HepG2 (cell line): ENCODE measurements around the gene CCT6A. TPM values are rescaled to one million over a fixed set of nuclear protein-coding genes. Genes with fewer than 3 reads are reported as not detected.

Experiments
- EED ChIP-seq: sonication (generic); formaldehyde crosslinking; IDR thresholded peaks from 2 replicates; pipeline ENCODE4 v1.5.0; 2020; ENCODE audit warnings: mild to moderate bottlenecking, missing genetic modification reagents
- GABPB1 ChIP-seq: IDR thresholded peaks from 2 replicates; pipeline ENCODE4 v1.6.1; 2016; ENCODE audit warnings: mild to moderate bottlenecking, missing genetic modification reagents, moderate library complexity, missing compliant biosample characterization
- GATAD1 ChIP-seq: IDR thresholded peaks from 2 replicates; pipeline ENCODE4 v1.6.1; 2016; ENCODE audit warnings: missing genetic modification reagents, missing compliant biosample characterization
- MED8 ChIP-seq: sonication (generic); formaldehyde crosslinking; IDR thresholded peaks from 2 replicates; pipeline ENCODE4 v1.8.1; 2023; ENCODE audit warnings: mild to moderate bottlenecking, missing genetic modification reagents; ENCODE audit not compliant: insufficient replicate concordance
- PTBP1 ChIP-seq: fragments of 200-400 bp; formaldehyde crosslinking; IDR thresholded peaks from 2 replicates; pipeline ENCODE4 v1.6.1; 2018; ENCODE audit warnings: low read length, low read depth; ENCODE audit not compliant: poor library complexity, severe bottlenecking
- RELA ChIP-seq: sonication (generic); formaldehyde crosslinking; IDR thresholded peaks from 2 replicates; pipeline ENCODE4 v1.4.0; 2020; ENCODE audit warnings: missing genetic modification reagents
- SALL1 ChIP-seq: sonication (generic); formaldehyde crosslinking; IDR thresholded peaks from 2 replicates; pipeline ENCODE4 v1.8.0; 2022; ENCODE audit warnings: mild to moderate bottlenecking, missing genetic modification reagents
- SETDB1 ChIP-seq: sonication (generic); formaldehyde crosslinking; IDR thresholded peaks from 2 replicates; pipeline ENCODE4 v1.5.1; 2020; ENCODE audit warnings: missing genetic modification reagents, mild to moderate bottlenecking, borderline replicate concordance
- SP140L ChIP-seq: sonication (generic); formaldehyde crosslinking; IDR thresholded peaks from 2 replicates; pipeline ENCODE4 v1.4.0; 2020; ENCODE audit warnings: missing genetic modification reagents, borderline replicate concordance
- SUZ12 ChIP-seq: fragments of 150-350 bp; IDR thresholded peaks from 2 replicates; pipeline ENCODE4 v1.6.1; 2014; ENCODE audit warnings: low read depth, low read length
- TMF1 ChIP-seq: sonication (generic); formaldehyde crosslinking; IDR thresholded peaks from 2 replicates; pipeline ENCODE4 v1.8.1; 2022; ENCODE audit warnings: low read depth, missing genetic modification reagents
- ZBTB21 ChIP-seq: sonication (generic); formaldehyde crosslinking; IDR thresholded peaks from 2 replicates; pipeline ENCODE4 v1.4.0; 2020; ENCODE audit warnings: missing genetic modification reagents
- ZFY ChIP-seq: sonication (generic); formaldehyde crosslinking; IDR thresholded peaks from 2 replicates; pipeline ENCODE4 v1.4.0; 2020; ENCODE audit warnings: missing genetic modification reagents
- ZNF121 ChIP-seq: sonication (generic); formaldehyde crosslinking; IDR thresholded peaks from 2 replicates; pipeline ENCODE4 v1.5.0; 2020; ENCODE audit warnings: mild to moderate bottlenecking, missing genetic modification reagents
- ZNF282 ChIP-seq: fragments of 450-650 bp; IDR thresholded peaks from 2 replicates; pipeline ENCODE4 v1.6.1; 2018; ENCODE audit not compliant: partially characterized antibody
- ZNF431 ChIP-seq: sonication (generic); formaldehyde crosslinking; IDR thresholded peaks from 2 replicates; pipeline ENCODE4 v1.9.0; 2022; ENCODE audit warnings: missing genetic modification reagents, low read depth, mild to moderate bottlenecking, borderline replicate concordance
- ZNF451 ChIP-seq: sonication (generic); formaldehyde crosslinking; IDR thresholded peaks from 2 replicates; pipeline ENCODE4 v1.5.0; 2020; ENCODE audit warnings: mild to moderate bottlenecking, missing genetic modification reagents
- ZNF547 ChIP-seq: sonication (generic); formaldehyde crosslinking; IDR thresholded peaks from 2 replicates; pipeline ENCODE4 v1.5.1; 2020; ENCODE audit warnings: mild to moderate bottlenecking, missing genetic modification reagents
- ZNF557 ChIP-seq: sonication (generic); formaldehyde crosslinking; IDR thresholded peaks from 2 replicates; pipeline ENCODE4 v1.4.0; 2020; ENCODE audit warnings: missing genetic modification reagents
- ZNF615 ChIP-seq: sonication (generic); formaldehyde crosslinking; IDR thresholded peaks from 2 replicates; pipeline ENCODE4 v1.5.0; 2020; ENCODE audit warnings: mild to moderate bottlenecking, missing genetic modification reagents, borderline replicate concordance
- ZNF781 ChIP-seq: sonication (generic); formaldehyde crosslinking; IDR thresholded peaks from 2 replicates; pipeline ENCODE4 v1.5.1; 2020; ENCODE audit warnings: borderline replicate concordance, mild to moderate bottlenecking, missing genetic modification reagents; ENCODE audit errors: not compliant biosample characterization
- ZNF816 ChIP-seq: sonication (generic); formaldehyde crosslinking; IDR thresholded peaks from 2 replicates; pipeline ENCODE4 v1.8.0; 2022; ENCODE audit warnings: missing genetic modification reagents, mild to moderate bottlenecking, borderline replicate concordance
- ZNF878 ChIP-seq: sonication (generic); formaldehyde crosslinking; IDR thresholded peaks from 2 replicates; pipeline ENCODE4 v1.8.1; 2023; ENCODE audit warnings: mild to moderate bottlenecking, missing genetic modification reagents, moderate library complexity
- polyA plus RNA-seq, 8 experiments: library from polyadenylated mRNA; depleted of rRNA in 3 of 8; stranded (reverse) in 7 of 8; unstranded in 1 of 8; fragments of >200 nt; fragmentation: Illumina TruSeq in 4 of 8; extraction: Trizol in 4 of 8; gene quantifications; 2 replicates each; pipeline versions ENCODE4 v1.2.1 to v1.2.3, GENCODE V29; 2011 to 2016; ENCODE audit warnings: low read depth in 4 of 8, missing spikeins in 1 of 8, mixed read lengths in 1 of 8; ENCODE audit not compliant: insufficient read depth in 1 of 8
- total RNA-seq, 5 experiments: library from RNA; depleted of rRNA; stranded (reverse); fragments of >200 nt; fragmentation: Illumina TruSeq; extraction: Trizol; gene quantifications; 2 replicates each; pipeline ENCODE4 v1.2.3, GENCODE V29; 2016; ENCODE audit warnings: low read depth in 1 of 5
- TF ChIP-seq, protein P1 (sequence below): sonication (generic); formaldehyde crosslinking; conservative IDR thresholded peaks from 2 replicates; pipeline ENCODE4 v1.4.0; 2020; ENCODE audit warnings: missing genetic modification reagents
- TF ChIP-seq, protein P2 (sequence below): sonication (generic); formaldehyde crosslinking; IDR thresholded peaks from 2 replicates; pipeline ENCODE4 v1.4.0; 2020; ENCODE audit warnings: missing genetic modification reagents
- TF ChIP-seq, protein P3 (sequence below): sonication (generic); formaldehyde crosslinking; IDR thresholded peaks from 2 replicates; pipeline ENCODE4 v1.5.1; 2020; ENCODE audit warnings: mild to moderate bottlenecking, missing genetic modification reagents, moderate library complexity
- TF ChIP-seq, protein P4 (sequence below): sonication (generic); formaldehyde crosslinking; IDR thresholded peaks from 2 replicates; pipeline ENCODE4 v1.4.0; 2020; ENCODE audit warnings: low read depth, mild to moderate bottlenecking, missing genetic modification reagents

The CCT6A gene
- total and polyA plus RNA-seq, 2 of the 13 experiments (the other 11 are each of a cell fraction or from before 2014, with no cell fraction given) = 219 to 292 TPM

DNA sequence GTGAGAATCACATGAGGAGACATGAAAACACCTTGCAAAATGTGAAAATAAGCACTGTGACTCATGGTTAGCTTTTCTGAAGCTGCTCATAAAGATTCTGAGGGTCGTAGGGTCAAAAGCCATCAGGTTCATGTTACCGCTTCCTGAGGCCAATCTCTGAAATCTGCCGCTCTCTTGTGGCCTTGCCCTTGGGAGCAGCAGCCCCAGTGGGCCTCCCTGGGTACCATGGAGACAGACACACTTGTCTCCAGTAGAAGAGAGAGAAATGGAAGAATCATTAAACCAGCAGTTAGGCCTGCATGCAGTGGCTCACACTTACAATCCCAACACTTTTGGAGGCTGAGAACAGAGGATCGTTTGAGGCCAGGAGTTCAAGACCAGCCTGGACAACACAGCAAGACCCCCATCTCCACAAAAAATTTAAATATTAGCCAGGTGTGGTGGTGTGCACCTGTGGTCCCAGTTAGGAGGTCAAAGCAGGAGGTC lies 44.4 kb upstream of the CCT6A start (continued):
- TF ChIP-seq ZNF431 (no peak), ZNF451 (CRISPR knock-in tag) (no peak), ZNF557 (no peak), EED (CRISPR knock-in tag) (no peak), TMF1 (CRISPR knock-in tag) (no peak), ZNF816 (peak; percentile 85; the same call in 1 of the 2 replicates), RELA (CRISPR knock-in tag) (0 out of 2 replicates have a peak, but pooled peaks have one; percentile 73), ZNF547 (CRISPR knock-in tag) (no peak), ZNF121 (CRISPR knock-in tag) (peak; percentile 98), SETDB1 (CRISPR knock-in tag) (no peak), SALL1 (CRISPR knock-in tag) (peak; percentile 99), PTBP1 (no peak), GABPB1 (peak; percentile 76), SUZ12 (no peak), ZFY (peak; percentile 59; the same call in 1 of the 2 replicates), SP140L (no peak), GATAD1 (CRISPR knock-in tag) (peak; percentile 68), ZNF781 (CRISPR knock-in tag) (no peak), ZBTB21 (CRISPR knock-in tag) (no peak), ZNF615 (CRISPR knock-in tag) (no peak), MED8 (CRISPR knock-in tag) (peak; percentile 50), ZNF282 (no peak), ZNF878 (CRISPR knock-in tag) (peak; percentile 55; the same call in 1 of the 2 replicates)
- TF ChIP-seq, protein P1, sequence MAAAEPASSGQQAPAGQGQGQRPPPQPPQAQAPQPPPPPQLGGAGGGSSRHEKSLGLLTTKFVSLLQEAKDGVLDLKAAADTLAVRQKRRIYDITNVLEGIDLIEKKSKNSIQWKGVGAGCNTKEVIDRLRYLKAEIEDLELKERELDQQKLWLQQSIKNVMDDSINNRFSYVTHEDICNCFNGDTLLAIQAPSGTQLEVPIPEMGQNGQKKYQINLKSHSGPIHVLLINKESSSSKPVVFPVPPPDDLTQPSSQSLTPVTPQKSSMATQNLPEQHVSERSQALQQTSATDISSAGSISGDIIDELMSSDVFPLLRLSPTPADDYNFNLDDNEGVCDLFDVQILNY (CRISPR knock-in tag) = 0 out of 2 replicates have a peak, but pooled peaks have one; percentile 49
- TF ChIP-seq, protein P2, sequence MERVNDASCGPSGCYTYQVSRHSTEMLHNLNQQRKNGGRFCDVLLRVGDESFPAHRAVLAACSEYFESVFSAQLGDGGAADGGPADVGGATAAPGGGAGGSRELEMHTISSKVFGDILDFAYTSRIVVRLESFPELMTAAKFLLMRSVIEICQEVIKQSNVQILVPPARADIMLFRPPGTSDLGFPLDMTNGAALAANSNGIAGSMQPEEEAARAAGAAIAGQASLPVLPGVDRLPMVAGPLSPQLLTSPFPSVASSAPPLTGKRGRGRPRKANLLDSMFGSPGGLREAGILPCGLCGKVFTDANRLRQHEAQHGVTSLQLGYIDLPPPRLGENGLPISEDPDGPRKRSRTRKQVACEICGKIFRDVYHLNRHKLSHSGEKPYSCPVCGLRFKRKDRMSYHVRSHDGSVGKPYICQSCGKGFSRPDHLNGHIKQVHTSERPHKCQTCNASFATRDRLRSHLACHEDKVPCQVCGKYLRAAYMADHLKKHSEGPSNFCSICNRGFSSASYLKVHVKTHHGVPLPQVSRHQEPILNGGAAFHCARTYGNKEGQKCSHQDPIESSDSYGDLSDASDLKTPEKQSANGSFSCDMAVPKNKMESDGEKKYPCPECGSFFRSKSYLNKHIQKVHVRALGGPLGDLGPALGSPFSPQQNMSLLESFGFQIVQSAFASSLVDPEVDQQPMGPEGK (CRISPR knock-in tag) = peak; percentile 70
- TF ChIP-seq, protein P3, sequence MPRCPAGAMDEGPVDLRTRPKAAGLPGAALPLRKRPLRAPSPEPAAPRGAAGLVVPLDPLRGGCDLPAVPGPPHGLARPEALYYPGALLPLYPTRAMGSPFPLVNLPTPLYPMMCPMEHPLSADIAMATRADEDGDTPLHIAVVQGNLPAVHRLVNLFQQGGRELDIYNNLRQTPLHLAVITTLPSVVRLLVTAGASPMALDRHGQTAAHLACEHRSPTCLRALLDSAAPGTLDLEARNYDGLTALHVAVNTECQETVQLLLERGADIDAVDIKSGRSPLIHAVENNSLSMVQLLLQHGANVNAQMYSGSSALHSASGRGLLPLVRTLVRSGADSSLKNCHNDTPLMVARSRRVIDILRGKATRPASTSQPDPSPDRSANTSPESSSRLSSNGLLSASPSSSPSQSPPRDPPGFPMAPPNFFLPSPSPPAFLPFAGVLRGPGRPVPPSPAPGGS (CRISPR knock-in tag) = no peak; the same call in 1 of the 2 replicates
- TF ChIP-seq, protein P4, sequence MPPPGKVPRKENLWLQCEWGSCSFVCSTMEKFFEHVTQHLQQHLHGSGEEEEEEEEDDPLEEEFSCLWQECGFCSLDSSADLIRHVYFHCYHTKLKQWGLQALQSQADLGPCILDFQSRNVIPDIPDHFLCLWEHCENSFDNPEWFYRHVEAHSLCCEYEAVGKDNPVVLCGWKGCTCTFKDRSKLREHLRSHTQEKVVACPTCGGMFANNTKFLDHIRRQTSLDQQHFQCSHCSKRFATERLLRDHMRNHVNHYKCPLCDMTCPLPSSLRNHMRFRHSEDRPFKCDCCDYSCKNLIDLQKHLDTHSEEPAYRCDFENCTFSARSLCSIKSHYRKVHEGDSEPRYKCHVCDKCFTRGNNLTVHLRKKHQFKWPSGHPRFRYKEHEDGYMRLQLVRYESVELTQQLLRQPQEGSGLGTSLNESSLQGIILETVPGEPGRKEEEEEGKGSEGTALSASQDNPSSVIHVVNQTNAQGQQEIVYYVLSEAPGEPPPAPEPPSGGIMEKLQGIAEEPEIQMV (CRISPR knock-in tag) = no peak
